ENCODE results near the gene TGFBI. TPM values are rescaled to one million over a fixed set of nuclear protein-coding genes. Genes with fewer than 3 reads are reported as not detected.

TGFBI gene
- total and polyA plus RNA-seq, 9 of the 15 experiments (the other 6 are each of a cell fraction or from before 2014, with no cell fraction given), result 0.05 to 0.62 (median 0.08) TPM; not detected in 6

DNA sequence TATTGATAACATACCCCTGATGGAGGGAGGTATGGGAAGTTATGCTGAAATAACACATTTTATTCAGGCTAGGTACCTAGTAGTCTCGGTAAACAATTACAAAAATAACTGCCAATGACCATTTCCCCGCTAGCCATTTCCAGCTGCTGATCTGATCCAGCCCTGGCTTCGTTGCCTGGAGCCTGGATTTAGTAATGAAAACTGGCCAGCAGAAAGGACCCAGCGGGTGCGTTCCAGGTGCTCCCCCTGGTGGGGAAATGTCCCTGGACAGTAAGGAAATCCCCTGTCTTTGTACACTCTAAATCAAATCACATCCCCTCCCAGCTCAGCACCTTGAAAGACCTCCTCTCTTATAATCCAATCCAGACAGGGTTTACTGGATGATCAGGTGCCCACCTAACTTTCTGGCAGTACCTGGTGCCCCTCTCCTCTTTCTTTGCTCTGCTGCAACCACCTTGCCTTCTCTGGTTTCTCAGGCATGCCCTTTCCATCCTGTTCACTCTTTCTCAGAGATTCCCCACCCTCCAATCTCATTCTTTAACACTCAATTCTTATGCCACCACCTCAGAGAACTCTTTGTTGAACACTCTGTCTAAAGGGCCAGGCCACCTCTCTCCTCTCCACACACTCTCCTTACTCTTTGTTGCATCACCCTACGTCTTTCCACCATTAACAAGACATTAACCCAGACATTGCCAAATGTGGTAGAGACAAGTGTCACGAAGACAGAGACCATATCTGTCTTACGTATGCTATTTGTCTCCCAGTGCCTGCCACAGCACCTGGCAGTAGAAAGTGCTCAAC lies 53.8 kb downstream of the TGFBI start (continued):
- TF ChIP-seq, protein P1, sequence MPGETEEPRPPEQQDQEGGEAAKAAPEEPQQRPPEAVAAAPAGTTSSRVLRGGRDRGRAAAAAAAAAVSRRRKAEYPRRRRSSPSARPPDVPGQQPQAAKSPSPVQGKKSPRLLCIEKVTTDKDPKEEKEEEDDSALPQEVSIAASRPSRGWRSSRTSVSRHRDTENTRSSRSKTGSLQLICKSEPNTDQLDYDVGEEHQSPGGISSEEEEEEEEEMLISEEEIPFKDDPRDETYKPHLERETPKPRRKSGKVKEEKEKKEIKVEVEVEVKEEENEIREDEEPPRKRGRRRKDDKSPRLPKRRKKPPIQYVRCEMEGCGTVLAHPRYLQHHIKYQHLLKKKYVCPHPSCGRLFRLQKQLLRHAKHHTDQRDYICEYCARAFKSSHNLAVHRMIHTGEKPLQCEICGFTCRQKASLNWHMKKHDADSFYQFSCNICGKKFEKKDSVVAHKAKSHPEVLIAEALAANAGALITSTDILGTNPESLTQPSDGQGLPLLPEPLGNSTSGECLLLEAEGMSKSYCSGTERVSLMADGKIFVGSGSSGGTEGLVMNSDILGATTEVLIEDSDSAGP (CRISPR knock-in tag; IDR thresholded peaks at IDR 0.05), result no peak
- TF ChIP-seq, protein P2, sequence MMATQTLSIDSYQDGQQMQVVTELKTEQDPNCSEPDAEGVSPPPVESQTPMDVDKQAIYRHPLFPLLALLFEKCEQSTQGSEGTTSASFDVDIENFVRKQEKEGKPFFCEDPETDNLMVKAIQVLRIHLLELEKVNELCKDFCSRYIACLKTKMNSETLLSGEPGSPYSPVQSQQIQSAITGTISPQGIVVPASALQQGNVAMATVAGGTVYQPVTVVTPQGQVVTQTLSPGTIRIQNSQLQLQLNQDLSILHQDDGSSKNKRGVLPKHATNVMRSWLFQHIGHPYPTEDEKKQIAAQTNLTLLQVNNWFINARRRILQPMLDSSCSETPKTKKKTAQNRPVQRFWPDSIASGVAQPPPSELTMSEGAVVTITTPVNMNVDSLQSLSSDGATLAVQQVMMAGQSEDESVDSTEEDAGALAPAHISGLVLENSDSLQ (IDR thresholded peaks at IDR 0.05), result no peak
- TF ChIP-seq RFX1 (IDR thresholded peaks at IDR 0.05), result peak; percentile 52
- TF ChIP-seq ZNF41 (CRISPR knock-in tag; conservative IDR thresholded peaks at IDR 0.05), result no peak; the same call in 1 of the 2 replicates
- TF ChIP-seq CSDE1 (IDR thresholded peaks at IDR 0.05), result no peak
- no peak for TF ChIP-seq PTBP1 (IDR thresholded peaks at IDR 0.05; ENCODE audit: low read depth, low read length)
- TF ChIP-seq NFIX (CRISPR knock-in tag; IDR thresholded peaks at IDR 0.05; ENCODE audit: low read depth), result no peak
- no peak for TF ChIP-seq SIN3B (IDR thresholded peaks at IDR 0.05; ENCODE audit: low read depth)
- no peak for TF ChIP-seq TAF9B (IDR thresholded peaks at IDR 0.05; ENCODE audit: partially characterized antibody)
- TF ChIP-seq SPI1 (IDR thresholded peaks at IDR 0.05; ENCODE audit: borderline replicate concordance, low read depth, low read length), result no peak
- TF ChIP-seq HMG20A (CRISPR knock-in tag; conservative IDR thresholded peaks at IDR 0.05), result no peak
- no peak for TF ChIP-seq ZFPM2 (CRISPR knock-in tag; IDR thresholded peaks at IDR 0.05)
- TF ChIP-seq ARID2 (IDR thresholded peaks at IDR 0.05), result no peak
- TF ChIP-seq ZNF766 (CRISPR knock-in tag; conservative IDR thresholded peaks at IDR 0.05), result peak; percentile 84
- no peak for TF ChIP-seq MAFK (IDR thresholded peaks at IDR 0.05; ENCODE audit: low read length)
- TF ChIP-seq HEY1 (CRISPR knock-in tag; IDR thresholded peaks at IDR 0.05; ENCODE audit: borderline replicate concordance), result no peak
- TF ChIP-seq RBM39 (optimal IDR thresholded peaks at IDR 0.05; ENCODE audit: low read depth, low read length), result no peak
- TF ChIP-seq CREB1 (IDR thresholded peaks at IDR 0.05), result no peak
- no peak for TF ChIP-seq CREB1 (CRISPR knock-in tag; IDR thresholded peaks at IDR 0.05)
- 0 out of 2 replicates have a peak, but pooled peaks have one; percentile 36 for TF ChIP-seq MECOM (CRISPR knock-in tag; IDR thresholded peaks at IDR 0.05)
- TF ChIP-seq, protein P3, sequence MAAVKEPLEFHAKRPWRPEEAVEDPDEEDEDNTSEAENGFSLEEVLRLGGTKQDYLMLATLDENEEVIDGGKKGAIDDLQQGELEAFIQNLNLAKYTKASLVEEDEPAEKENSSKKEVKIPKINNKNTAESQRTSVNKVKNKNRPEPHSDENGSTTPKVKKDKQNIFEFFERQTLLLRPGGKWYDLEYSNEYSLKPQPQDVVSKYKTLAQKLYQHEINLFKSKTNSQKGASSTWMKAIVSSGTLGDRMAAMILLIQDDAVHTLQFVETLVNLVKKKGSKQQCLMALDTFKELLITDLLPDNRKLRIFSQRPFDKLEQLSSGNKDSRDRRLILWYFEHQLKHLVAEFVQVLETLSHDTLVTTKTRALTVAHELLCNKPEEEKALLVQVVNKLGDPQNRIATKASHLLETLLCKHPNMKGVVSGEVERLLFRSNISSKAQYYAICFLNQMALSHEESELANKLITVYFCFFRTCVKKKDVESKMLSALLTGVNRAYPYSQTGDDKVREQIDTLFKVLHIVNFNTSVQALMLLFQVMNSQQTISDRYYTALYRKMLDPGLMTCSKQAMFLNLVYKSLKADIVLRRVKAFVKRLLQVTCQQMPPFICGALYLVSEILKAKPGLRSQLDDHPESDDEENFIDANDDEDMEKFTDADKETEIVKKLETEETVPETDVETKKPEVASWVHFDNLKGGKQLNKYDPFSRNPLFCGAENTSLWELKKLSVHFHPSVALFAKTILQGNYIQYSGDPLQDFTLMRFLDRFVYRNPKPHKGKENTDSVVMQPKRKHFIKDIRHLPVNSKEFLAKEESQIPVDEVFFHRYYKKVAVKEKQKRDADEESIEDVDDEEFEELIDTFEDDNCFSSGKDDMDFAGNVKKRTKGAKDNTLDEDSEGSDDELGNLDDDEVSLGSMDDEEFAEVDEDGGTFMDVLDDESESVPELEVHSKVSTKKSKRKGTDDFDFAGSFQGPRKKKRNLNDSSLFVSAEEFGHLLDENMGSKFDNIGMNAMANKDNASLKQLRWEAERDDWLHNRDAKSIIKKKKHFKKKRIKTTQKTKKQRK (IDR thresholded peaks at IDR 0.05; ENCODE audit: borderline replicate concordance, low read depth, low read length), result no peak
- TF ChIP-seq ZEB2 (IDR thresholded peaks at IDR 0.05), result no peak; the same call in 1 of the 2 replicates
- no peak for TF ChIP-seq MIER1 (IDR thresholded peaks at IDR 0.05; ENCODE audit: low read depth)
